ENCODE results near the gene TBC1D22B. TPM values are rescaled to one million over a fixed set of nuclear protein-coding genes. Genes with fewer than 3 reads are reported as not detected.

The TBC1D22B gene
- total and polyA plus RNA-seq, 2 experiments from 2014 or later, result 5.0 to 8.3 TPM

- no peak overlapping the region for H3K4me2 ChIP-seq (ENCODE audit: unreplicated experiment)
- no peak for DNase-seq
- H3K79me2 ChIP-seq (ENCODE audit: insufficient read depth), result peaks cover 60% of the 10 kb centered on the region
- no peak overlapping the region for H3K4me3 ChIP-seq
- no peaks in the 10 kb centered on the region for H3K27me3 ChIP-seq (replicated peaks; ENCODE audit: insufficient read depth)
- no peaks in the 10 kb centered on the region for H3F3A ChIP-seq (ENCODE audit: insufficient read depth)
- no peak overlapping the region for H2AFZ ChIP-seq
- 62 to 74% methylated on average over 2 of the region's 2 CpGs for WGBS, 2 experiments (ENCODE audit: low coverage in 1 of 2, low lambda C conversion rate in 2 of 2, missing lambda C conversion rate in 2 of 2)
- H3K27ac ChIP-seq, result no peak overlapping the region
- no peak overlapping the region for H3K9ac ChIP-seq
- TF ChIP-seq EZH2phosphoT487 (IDR thresholded peaks at IDR 0.05; ENCODE audit: insufficient read depth, low read depth), result no peak
- no peak for TF ChIP-seq EZH2 (IDR thresholded peaks at IDR 0.05; ENCODE audit: insufficient read depth, poor library complexity, severe bottlenecking)
- no peaks in the 10 kb centered on the region for H4K20me1 ChIP-seq (ENCODE audit: insufficient read depth)
- no peaks in the 10 kb centered on the region for H3K9me3 ChIP-seq (ENCODE audit: low read depth)
- H3K9me2 ChIP-seq (ENCODE audit: insufficient read depth), result 0 out of 2 replicates have a peak, but pooled peaks cover 4% of the 10 kb centered on the region
- no peaks in the 10 kb centered on the region; the same call in 1 of the 2 replicates for H3K36me3 ChIP-seq (ENCODE audit: low read depth)
- in situ Hi-C loops (cut with MboI), result no loop called here
- H3K4me1 ChIP-seq (ENCODE audit: insufficient read depth), result no peaks in the 10 kb centered on the region
These were observed 11.5 kb downstream of the TBC1D22B start for GRCh38 chr6:37269105-37269504.

DNA sequence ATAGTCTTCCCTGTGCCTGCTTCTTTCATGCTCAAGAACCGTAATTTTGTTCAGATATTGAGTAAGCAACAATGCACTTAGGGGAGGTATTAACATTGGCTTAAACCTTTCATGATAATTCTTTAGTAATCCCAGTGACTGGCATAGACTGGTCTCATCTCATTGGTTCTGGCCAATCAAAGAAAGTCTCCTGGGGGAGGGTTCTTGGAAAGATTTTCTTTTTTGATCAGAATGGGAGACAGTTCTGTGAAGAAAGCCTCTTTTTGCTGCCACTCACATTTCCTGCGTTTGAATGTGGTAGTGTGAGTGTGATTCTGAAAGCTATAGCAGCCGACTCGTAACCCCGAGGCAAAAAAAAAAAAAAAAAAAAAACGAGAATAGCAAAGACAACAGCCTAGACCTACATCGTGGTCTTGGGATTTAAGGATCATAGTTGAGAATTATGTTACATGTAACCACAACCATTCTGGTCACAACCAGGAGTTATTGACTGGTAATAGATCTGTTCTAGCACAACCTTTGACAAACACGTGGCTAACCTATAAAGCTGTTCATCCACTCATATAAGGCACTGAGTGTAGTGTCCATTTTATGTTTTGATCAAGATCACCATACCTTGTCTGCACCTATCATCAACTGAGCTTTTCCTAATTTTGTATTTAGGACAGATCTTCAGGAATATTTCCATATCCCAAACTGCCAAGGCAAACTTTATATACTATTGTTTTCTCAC lies 15.4 kb downstream of the TBC1D22B start:
- DNase-seq, result no peak
- H2AFZ ChIP-seq, result no peak overlapping the region
- H3F3A ChIP-seq (ENCODE audit: insufficient read depth), result no peaks in the 10 kb centered on the region
- in situ Hi-C loops (cut with MboI), result no loop called here
- TF ChIP-seq EZH2phosphoT487 (IDR thresholded peaks at IDR 0.05; ENCODE audit: insufficient read depth, low read depth) (no peak), EZH2 (IDR thresholded peaks at IDR 0.05; ENCODE audit: insufficient read depth, poor library complexity, severe bottlenecking) (no peak)
- no peaks in the 10 kb centered on the region for H3K9me3 ChIP-seq (ENCODE audit: low read depth)
- no peaks in the 10 kb centered on the region for H4K20me1 ChIP-seq (ENCODE audit: insufficient read depth)
- no peaks in the 10 kb centered on the region for H3K4me1 ChIP-seq (ENCODE audit: insufficient read depth)
- H3K9ac ChIP-seq, result no peak overlapping the region
- no peaks in the 10 kb centered on the region for H3K27me3 ChIP-seq (replicated peaks; ENCODE audit: insufficient read depth)
- H3K4me3 ChIP-seq, result no peak overlapping the region
- H3K27ac ChIP-seq, result no peak overlapping the region
- no peaks in the 10 kb centered on the region for H3K9me2 ChIP-seq (ENCODE audit: insufficient read depth)
- no peaks in the 10 kb centered on the region; the same call in 1 of the 2 replicates for H3K36me3 ChIP-seq (ENCODE audit: low read depth)
- WGBS, 2 experiments (ENCODE audit: low coverage in 1 of 2, low lambda C conversion rate in 2 of 2, missing lambda C conversion rate in 2 of 2), result 83 to 85% methylated on average over 8 of the region's 8 CpGs
- H3K79me2 ChIP-seq (ENCODE audit: insufficient read depth), result peaks cover 62% of the 10 kb centered on the region
- H3K4me2 ChIP-seq (ENCODE audit: unreplicated experiment), result no peak overlapping the region

GRCh38 chr6:37273690-37274089 lies 16.1 kb downstream of the TBC1D22B start:
- no peaks in the 10 kb centered on the region for H3K27me3 ChIP-seq (replicated peaks; ENCODE audit: insufficient read depth)
- no peak for DNase-seq
- no peak for TF ChIP-seq EZH2phosphoT487 (IDR thresholded peaks at IDR 0.05; ENCODE audit: insufficient read depth, low read depth)
- TF ChIP-seq EZH2 (IDR thresholded peaks at IDR 0.05; ENCODE audit: insufficient read depth, poor library complexity, severe bottlenecking), result no peak
- no peaks in the 10 kb centered on the region for H4K20me1 ChIP-seq (ENCODE audit: insufficient read depth)
- H3K9me3 ChIP-seq (ENCODE audit: low read depth), result no peaks in the 10 kb centered on the region
- WGBS, 2 experiments (ENCODE audit: low coverage in 1 of 2, low lambda C conversion rate in 2 of 2, missing lambda C conversion rate in 2 of 2), result 88 to 98% methylated on average over 3 of the region's 3 CpGs
- peaks cover 64% of the 10 kb centered on the region for H3K79me2 ChIP-seq (ENCODE audit: insufficient read depth)
- H3K4me3 ChIP-seq, result no peak overlapping the region
- H3K9me2 ChIP-seq (ENCODE audit: insufficient read depth), result no peaks in the 10 kb centered on the region
- in situ Hi-C loops (cut with MboI), result no loop called here
- H3K4me2 ChIP-seq (ENCODE audit: unreplicated experiment), result no peak overlapping the region
- no peak overlapping the region for H2AFZ ChIP-seq
- no peak overlapping the region for H3K27ac ChIP-seq
- no peaks in the 10 kb centered on the region for H3K4me1 ChIP-seq (ENCODE audit: insufficient read depth)
- H3F3A ChIP-seq (ENCODE audit: insufficient read depth), result no peaks in the 10 kb centered on the region
- no peaks in the 10 kb centered on the region; the same call in 1 of the 2 replicates for H3K36me3 ChIP-seq (ENCODE audit: low read depth)
- H3K9ac ChIP-seq, result no peak overlapping the region

- in situ Hi-C loops (cut with MboI), result no loop called here
- H3F3A ChIP-seq (ENCODE audit: insufficient read depth), result peaks cover 7% of the 10 kb centered on the region
- TF ChIP-seq EZH2phosphoT487 (IDR thresholded peaks at IDR 0.05; ENCODE audit: insufficient read depth, low read depth), result no peak
- H4K20me1 ChIP-seq (ENCODE audit: insufficient read depth), result no peaks in the 10 kb centered on the region
- H3K4me3 ChIP-seq, result no peak overlapping the region
- no peaks in the 10 kb centered on the region for H3K27me3 ChIP-seq (replicated peaks; ENCODE audit: insufficient read depth)
- no peak overlapping the region for H2AFZ ChIP-seq
- H3K9ac ChIP-seq, result no peak overlapping the region
- DNase-seq, result no peak
- 100% methylated on average over 1 of the region's 1 CpG for WGBS, 2 experiments (ENCODE audit: low coverage in 1 of 2, low lambda C conversion rate in 2 of 2, missing lambda C conversion rate in 2 of 2)
- peaks cover 68% of the 10 kb centered on the region for H3K79me2 ChIP-seq (ENCODE audit: insufficient read depth)
- H3K9me2 ChIP-seq (ENCODE audit: insufficient read depth), result no peaks in the 10 kb centered on the region
- no peaks in the 10 kb centered on the region for H3K9me3 ChIP-seq (ENCODE audit: low read depth)
- no peak overlapping the region for H3K27ac ChIP-seq
- peaks cover 13% of the 10 kb centered on the region for H3K4me1 ChIP-seq (ENCODE audit: insufficient read depth)
- H3K36me3 ChIP-seq (ENCODE audit: low read depth), result no peaks in the 10 kb centered on the region
- H3K4me2 ChIP-seq (ENCODE audit: unreplicated experiment), result no peak overlapping the region
These were observed 17.8 kb downstream of the TBC1D22B start for GRCh38 chr6:37275350-37275749.
